Tibial nerve (tissue), 4 donors: ENCODE measurements around the gene WDR31. TPM values are rescaled to one million over a fixed set of nuclear protein-coding genes. Genes with fewer than 3 reads are reported as not detected.

Experiments
- DNase-seq, 2 donors: peaks; one replicate each; pipeline ENCODE4 v3.0.0-alpha.2; 2019; ENCODE audit warnings: low spot score in 2 of 2
- H3K27ac ChIP-seq, 4 donors: fragments of 200-600 bp; sonication (generic) in 3 of 4; one replicate each; pipeline ENCODE4 v1.5.1; 2017 to 2019; ENCODE audit warnings: mild to moderate bottlenecking in 1 of 4
- H3K27me3 ChIP-seq, 2 donors: fragments of 200-600 bp; sonication (generic) in 1 of 2; one replicate each; pipeline versions ENCODE4 v1.5.1 to v1.6.0; 2017 to 2019
- H3K36me3 ChIP-seq, 3 donors: fragments of 200-600 bp; sonication (generic); one replicate each; pipeline ENCODE4 v1.5.1; 2018 to 2019
- H3K4me1 ChIP-seq, 4 donors: fragments of 200-600 bp; sonication (generic) in 3 of 4; one replicate each; pipeline ENCODE4 v1.5.1; 2017 to 2019
- H3K4me3 ChIP-seq, 4 donors: fragments of 200-600 bp; sonication (generic) in 3 of 4; one replicate each; pipeline ENCODE4 v1.5.1; 2017 to 2019; ENCODE audit warnings: mild to moderate bottlenecking in 1 of 4, moderate library complexity in 1 of 4
- H3K9me3 ChIP-seq, 4 donors: fragments of 200-600 bp; sonication (generic) in 3 of 4; one replicate each; pipeline ENCODE4 v1.5.1; 2017 to 2019
- EP300 ChIP-seq, 2 donors: sonication (generic); formaldehyde crosslinking; IDR thresholded peaks; one replicate each; pipeline ENCODE4 v1.6.1; 2017; ENCODE audit warnings: antibody characterized with exemption in 2 of 2, mild to moderate bottlenecking in 1 of 2
- POLR2A ChIP-seq, 2 donors: fragments of 450-650 bp; IDR thresholded peaks; one replicate each; pipeline ENCODE4 v1.6.1; 2017; ENCODE audit warnings: antibody characterized with exemption in 2 of 2, mild to moderate bottlenecking in 2 of 2, moderate library complexity in 2 of 2
- WGBS, 2 donors: methylation state at CpG; one replicate each; pipeline ENCODE4 v1.1.5; 2018; 5-methylcytosine and 5-hydroxymethylcytosine counted together
- total RNA-seq, 4 donors: library from RNA; depleted of rRNA; stranded (reverse); fragments of >200 nt; gene quantifications; one replicate each; pipeline ENCODE4 v1.1.0, GENCODE V29; 2016
- TF ChIP-seq, protein P1 (sequence below), 5 experiments: fragments of 200-600 bp in 3 of 5; fragments of 450-650 bp in 2 of 5; sonication (generic) in 3 of 5; IDR thresholded peaks; one replicate each; pipeline ENCODE4 v1.5.1; 2016 to 2019; ENCODE audit warnings: antibody characterized with exemption in 5 of 5, mild to moderate bottlenecking in 3 of 5, moderate library complexity in 2 of 5

WDR31 gene
- total RNA-seq, 4 donors from 2014 or later = 0.60 to 2.8 (median 1.4) TPM

- Histone ChIP-seq H3K9me3 (no peaks in the 10 kb centered on the region), H3K4me3 (peak overlapping the region; percentile 72 to 78 (median 77)), H3K27ac (peak overlapping the region; percentile 91 to 97 (median 94)), H3K27me3 (no peaks in the 10 kb centered on the region), H3K4me1 (peaks cover 5 to 40% (median 10%) of the 10 kb centered on the region in 4 donors), H3K36me3 (peaks cover 2 to 66% (median 22%) of the 10 kb centered on the region in 3 donors)
- TF ChIP-seq EP300 (IDR thresholded peaks at IDR 0.05) (no peak), POLR2A (IDR thresholded peaks at IDR 0.05) (no peak)
- TF ChIP-seq, protein P1, sequence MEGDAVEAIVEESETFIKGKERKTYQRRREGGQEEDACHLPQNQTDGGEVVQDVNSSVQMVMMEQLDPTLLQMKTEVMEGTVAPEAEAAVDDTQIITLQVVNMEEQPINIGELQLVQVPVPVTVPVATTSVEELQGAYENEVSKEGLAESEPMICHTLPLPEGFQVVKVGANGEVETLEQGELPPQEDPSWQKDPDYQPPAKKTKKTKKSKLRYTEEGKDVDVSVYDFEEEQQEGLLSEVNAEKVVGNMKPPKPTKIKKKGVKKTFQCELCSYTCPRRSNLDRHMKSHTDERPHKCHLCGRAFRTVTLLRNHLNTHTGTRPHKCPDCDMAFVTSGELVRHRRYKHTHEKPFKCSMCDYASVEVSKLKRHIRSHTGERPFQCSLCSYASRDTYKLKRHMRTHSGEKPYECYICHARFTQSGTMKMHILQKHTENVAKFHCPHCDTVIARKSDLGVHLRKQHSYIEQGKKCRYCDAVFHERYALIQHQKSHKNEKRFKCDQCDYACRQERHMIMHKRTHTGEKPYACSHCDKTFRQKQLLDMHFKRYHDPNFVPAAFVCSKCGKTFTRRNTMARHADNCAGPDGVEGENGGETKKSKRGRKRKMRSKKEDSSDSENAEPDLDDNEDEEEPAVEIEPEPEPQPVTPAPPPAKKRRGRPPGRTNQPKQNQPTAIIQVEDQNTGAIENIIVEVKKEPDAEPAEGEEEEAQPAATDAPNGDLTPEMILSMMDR (IDR thresholded peaks at IDR 0.05) = peak; percentile 51 to 77 (median 64)
- 1 to 2% methylated on average over 15 of the region's 15 CpGs for WGBS, 2 donors
- DNase-seq = peak in 1 of 2 donors; percentile 64
These were observed 65.5 kb downstream of the WDR31 start for GRCh38 chr9:113274474-113275156.

DNA sequence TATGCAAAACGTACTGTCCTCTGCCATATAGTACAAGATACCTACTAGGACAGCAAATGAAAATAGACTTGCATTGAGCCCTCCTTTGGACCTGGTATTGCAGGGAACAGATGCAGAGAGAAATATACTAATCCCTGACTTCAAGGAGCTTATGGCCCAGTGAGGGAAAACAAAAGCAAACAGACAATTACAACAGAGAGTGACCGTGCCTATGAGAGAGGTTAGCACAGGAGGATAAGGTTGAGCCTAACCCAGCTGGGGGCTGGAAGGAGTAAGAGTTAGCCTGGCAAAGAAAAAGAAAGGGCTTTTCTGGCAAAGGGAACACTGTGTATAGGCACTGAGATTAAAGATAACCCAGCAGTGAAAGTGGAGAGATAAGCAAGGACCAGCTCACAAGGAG lies 70.2 kb downstream of the WDR31 start:
- peaks cover 2 to 82% (median 26%) of the 10 kb centered on the region in 3 donors for H3K36me3 ChIP-seq
- H3K4me3 ChIP-seq = no peak overlapping the region
- H3K27me3 ChIP-seq = no peaks in the 10 kb centered on the region
- no peak overlapping the region for H3K27ac ChIP-seq
- no peak for TF ChIP-seq EP300 (IDR thresholded peaks at IDR 0.05)
- no peak for TF ChIP-seq POLR2A (IDR thresholded peaks at IDR 0.05)
- TF ChIP-seq, protein P1 (IDR thresholded peaks at IDR 0.05) = no peak
- DNase-seq = no peak
- H3K4me1 ChIP-seq = peaks cover 0 to 10% (median 0%) of the 10 kb centered on the region in 4 donors
- WGBS, 2 donors = 90 to 93% methylated on average over 2 of the region's 2 CpGs
- no peaks in the 10 kb centered on the region for H3K9me3 ChIP-seq

GRCh38 chr9:113269355-113269754 lies 70.7 kb downstream of the WDR31 start:
- 92 to 94% methylated on average over 2 of the region's 2 CpGs for WGBS, 2 donors
- Histone ChIP-seq H3K4me1 (peaks cover 0 to 6% (median 0%) of the 10 kb centered on the region in 4 donors), H3K27ac (no peak overlapping the region), H3K36me3 (peaks cover 2 to 84% (median 26%) of the 10 kb centered on the region in 3 donors), H3K27me3 (no peaks in the 10 kb centered on the region), H3K9me3 (no peaks in the 10 kb centered on the region), H3K4me3 (no peak overlapping the region)
- DNase-seq = no peak
- TF ChIP-seq EP300 (IDR thresholded peaks at IDR 0.05) (no peak), POLR2A (IDR thresholded peaks at IDR 0.05) (no peak)
- TF ChIP-seq, protein P1 (IDR thresholded peaks at IDR 0.05) = no peak

GRCh38 chr9:113267911-113268566 lies 72.0 kb downstream of the WDR31 start:
- Histone ChIP-seq H3K36me3 (peaks cover 2 to 93% (median 26%) of the 10 kb centered on the region in 3 donors), H3K9me3 (no peaks in the 10 kb centered on the region), H3K27ac (no peak overlapping the region), H3K4me3 (no peak overlapping the region), H3K4me1 (no peaks in the 10 kb centered on the region), H3K27me3 (no peaks in the 10 kb centered on the region)
- TF ChIP-seq, protein P1 (IDR thresholded peaks at IDR 0.05) = no peak
- TF ChIP-seq POLR2A (IDR thresholded peaks at IDR 0.05) = no peak
- TF ChIP-seq EP300 (IDR thresholded peaks at IDR 0.05) = no peak
- no peak for DNase-seq
- 84 to 87% methylated on average over 4 of the region's 4 CpGs for WGBS, 2 donors

DNA sequence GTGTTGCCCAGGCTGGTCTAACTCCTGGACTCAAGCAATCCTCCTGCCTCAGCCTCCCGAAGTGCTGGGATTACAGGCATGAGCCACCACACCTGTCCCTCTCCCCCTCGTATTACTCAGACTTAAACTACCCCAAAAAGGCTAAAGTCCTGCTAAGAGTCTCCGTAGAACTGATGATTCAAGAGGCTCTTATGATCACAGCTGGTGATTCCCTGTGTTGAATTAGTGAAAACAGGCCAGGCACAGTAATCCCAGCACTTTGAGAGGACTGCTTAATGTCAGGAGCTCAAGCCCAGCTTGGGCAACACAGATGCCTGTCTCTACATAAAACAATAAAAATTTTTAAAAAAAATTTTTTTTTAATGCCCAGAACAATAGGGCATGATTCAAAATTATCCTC lies 73.9 kb downstream of the WDR31 start:
- H3K36me3 ChIP-seq = peaks cover 0 to 93% (median 23%) of the 10 kb centered on the region in 3 donors
- H3K4me1 ChIP-seq = no peaks in the 10 kb centered on the region
- DNase-seq = no peak
- H3K9me3 ChIP-seq = no peaks in the 10 kb centered on the region
- WGBS, 2 donors = 83 to 90% methylated on average over 3 of the region's 3 CpGs
- no peak overlapping the region for H3K27ac ChIP-seq
- TF ChIP-seq, protein P1 (IDR thresholded peaks at IDR 0.05) = no peak
- no peak for TF ChIP-seq EP300 (IDR thresholded peaks at IDR 0.05)
- no peak for TF ChIP-seq POLR2A (IDR thresholded peaks at IDR 0.05)
- no peak overlapping the region for H3K4me3 ChIP-seq
- no peaks in the 10 kb centered on the region for H3K27me3 ChIP-seq
